Measurements from ENCODE around the gene EEPD1.

GRCh38 chr7:36204044-36204663 is 51.1 kb downstream of the EEPD1 start:
- TF ChIP-seq CTCF (IDR thresholded peaks at IDR 0.05) (no peak), POLR2A (IDR thresholded peaks at IDR 0.05) (no peak)
